ENCODE results near the gene LRRC4C. TPM values are rescaled to one million over a fixed set of nuclear protein-coding genes. Genes with fewer than 3 reads are reported as not detected.

LRRC4C gene
- total and polyA plus RNA-seq, 4 donors = 0.10 to 0.93 (median 0.30) TPM

DNA sequence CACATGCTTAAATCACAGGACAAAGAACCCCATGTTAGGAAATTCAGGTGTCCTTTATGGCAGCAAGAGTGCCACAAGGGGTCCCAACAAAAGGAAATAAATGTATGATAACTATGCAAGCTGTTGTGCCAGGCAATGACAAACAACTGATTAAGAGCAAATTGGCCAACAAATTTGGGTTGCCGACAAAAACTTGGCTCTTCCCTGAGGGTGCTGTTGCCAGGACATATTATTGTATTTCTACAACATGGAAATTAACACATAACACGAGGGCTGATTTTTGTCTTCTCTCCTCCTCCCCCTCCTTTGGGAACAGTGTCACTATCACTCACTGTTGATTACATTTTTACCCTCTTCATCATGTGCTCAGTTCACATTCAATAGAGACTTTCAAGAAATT lies 56.0 kb downstream of the LRRC4C start:
- no peak for TF ChIP-seq YY1 (IDR thresholded peaks at IDR 0.05)
- TF ChIP-seq, protein P1, sequence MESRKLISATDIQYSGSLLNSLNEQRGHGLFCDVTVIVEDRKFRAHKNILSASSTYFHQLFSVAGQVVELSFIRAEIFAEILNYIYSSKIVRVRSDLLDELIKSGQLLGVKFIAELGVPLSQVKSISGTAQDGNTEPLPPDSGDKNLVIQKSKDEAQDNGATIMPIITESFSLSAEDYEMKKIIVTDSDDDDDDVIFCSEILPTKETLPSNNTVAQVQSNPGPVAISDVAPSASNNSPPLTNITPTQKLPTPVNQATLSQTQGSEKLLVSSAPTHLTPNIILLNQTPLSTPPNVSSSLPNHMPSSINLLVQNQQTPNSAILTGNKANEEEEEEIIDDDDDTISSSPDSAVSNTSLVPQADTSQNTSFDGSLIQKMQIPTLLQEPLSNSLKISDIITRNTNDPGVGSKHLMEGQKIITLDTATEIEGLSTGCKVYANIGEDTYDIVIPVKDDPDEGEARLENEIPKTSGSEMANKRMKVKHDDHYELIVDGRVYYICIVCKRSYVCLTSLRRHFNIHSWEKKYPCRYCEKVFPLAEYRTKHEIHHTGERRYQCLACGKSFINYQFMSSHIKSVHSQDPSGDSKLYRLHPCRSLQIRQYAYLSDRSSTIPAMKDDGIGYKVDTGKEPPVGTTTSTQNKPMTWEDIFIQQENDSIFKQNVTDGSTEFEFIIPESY (IDR thresholded peaks at IDR 0.05) = no peak
- TF ChIP-seq RXRA (IDR thresholded peaks at IDR 0.05) = no peak
- Histone ChIP-seq H3K27me3 (ENCODE audit: control insufficient read depth in 4 of 4, insufficient read depth in 4 of 4, low read length in 3 of 4) (no peaks in the 10 kb centered on the region), H3K27ac (ENCODE audit: low read depth in 1 of 2, low read length in 2 of 2) (no peak overlapping the region), H3K9ac (ENCODE audit: low read depth in 1 of 2, low read length in 2 of 2) (no peak overlapping the region), H3K4me1 (ENCODE audit: control insufficient read depth in 4 of 4, insufficient read depth in 4 of 4, low read length in 3 of 4) (peaks cover 7 to 14% (median 8%) of the 10 kb centered on the region in 4 donors), H3K36me3 (ENCODE audit: control insufficient read depth in 4 of 4, insufficient read depth in 3 of 4, low read depth in 1 of 4, low read length in 3 of 4) (no peaks in the 10 kb centered on the region), H3K4me3 (ENCODE audit: low read depth in 1 of 3, low read length in 3 of 3) (no peak overlapping the region), H3K9me3 (ENCODE audit: control insufficient read depth in 4 of 4, low read length in 3 of 4) (no peaks in the 10 kb centered on the region)
- 24% methylated on average over 2 of the region's 2 CpGs for WGBS
- DNase-seq (ENCODE audit: low spot score) = no peak

DNA sequence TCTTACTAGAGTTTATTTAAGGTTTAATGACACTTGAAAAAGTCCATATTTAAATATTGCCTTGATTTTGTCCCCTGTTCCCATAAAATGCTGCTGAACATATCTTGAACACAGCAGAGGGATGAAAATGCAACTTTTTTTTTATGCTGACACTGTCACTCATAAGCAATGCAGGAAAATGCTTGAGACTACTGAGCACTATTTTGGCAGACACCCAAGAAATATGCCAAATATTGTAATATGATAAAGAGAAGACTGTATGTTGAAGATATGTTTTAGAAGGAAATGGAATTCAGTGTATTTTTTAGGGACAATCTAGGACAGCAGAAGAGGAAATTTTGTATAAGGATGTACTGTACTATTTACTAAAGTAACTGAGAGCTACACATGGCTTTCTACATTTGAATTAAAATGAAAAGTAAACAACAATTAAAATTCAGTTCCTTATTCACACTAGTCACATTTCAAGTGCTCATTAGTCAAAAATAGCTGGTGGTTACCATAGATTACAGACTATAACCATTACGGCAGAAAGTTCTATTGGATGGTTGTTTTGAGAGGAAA lies 58.6 kb downstream of the LRRC4C start:
- H3K9me3 ChIP-seq (ENCODE audit: control insufficient read depth in 4 of 4, low read length in 3 of 4) = no peaks in the 10 kb centered on the region
- DNase-seq (ENCODE audit: low spot score) = no peak
- no peaks in the 10 kb centered on the region for H3K36me3 ChIP-seq (ENCODE audit: control insufficient read depth in 4 of 4, insufficient read depth in 3 of 4, low read depth in 1 of 4, low read length in 3 of 4)
- H3K27ac ChIP-seq (ENCODE audit: low read depth in 1 of 2, low read length in 2 of 2) = no peak overlapping the region
- H3K9ac ChIP-seq (ENCODE audit: low read depth in 1 of 2, low read length in 2 of 2) = no peak overlapping the region
- H3K27me3 ChIP-seq (ENCODE audit: control insufficient read depth in 4 of 4, insufficient read depth in 4 of 4, low read length in 3 of 4) = no peaks in the 10 kb centered on the region
- TF ChIP-seq GABPA (IDR thresholded peaks at IDR 0.05 in 1 of 2, conservative IDR thresholded peaks at IDR 0.05 in 1 of 2) = no peak
- WGBS = 87% methylated on average over 1 of the region's 1 CpG
- H3K4me3 ChIP-seq (ENCODE audit: low read depth in 1 of 3, low read length in 3 of 3) = no peak overlapping the region
- H3K4me1 ChIP-seq (ENCODE audit: control insufficient read depth in 4 of 4, insufficient read depth in 4 of 4, low read length in 3 of 4) = peaks cover 7 to 14% (median 8%) of the 10 kb centered on the region in 4 donors

DNA sequence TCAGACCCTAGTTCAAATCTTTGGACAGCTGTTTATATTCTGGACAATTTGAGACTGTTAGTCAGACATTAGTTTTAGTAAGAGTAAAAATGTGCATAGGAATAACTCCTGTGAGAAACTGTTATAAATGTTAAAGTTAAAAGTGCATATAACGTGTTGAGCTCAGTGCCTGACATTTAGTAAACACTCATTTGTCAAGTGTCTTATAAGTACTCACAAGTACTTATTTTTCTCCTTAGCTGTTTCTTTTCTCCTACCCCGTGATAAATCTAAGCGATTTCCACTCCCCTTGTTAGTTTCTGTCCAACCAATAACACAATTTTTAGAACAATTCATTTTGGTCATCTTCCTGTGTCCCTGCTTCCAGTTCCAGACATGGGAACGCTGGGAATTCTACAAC lies 59.3 kb downstream of the LRRC4C start:
- 58% methylated on average over 4 of the region's 4 CpGs for WGBS
- no peak overlapping the region for H3K27ac ChIP-seq (ENCODE audit: low read depth in 1 of 2, low read length in 2 of 2)
- no peak for DNase-seq (ENCODE audit: low spot score)
- H3K36me3 ChIP-seq (ENCODE audit: control insufficient read depth in 4 of 4, insufficient read depth in 3 of 4, low read depth in 1 of 4, low read length in 3 of 4) = no peaks in the 10 kb centered on the region
- H3K4me3 ChIP-seq (ENCODE audit: low read depth in 1 of 3, low read length in 3 of 3) = no peak overlapping the region
- H3K9me3 ChIP-seq (ENCODE audit: control insufficient read depth in 4 of 4, low read length in 3 of 4) = no peaks in the 10 kb centered on the region
- peaks cover 7 to 14% (median 8%) of the 10 kb centered on the region in 4 donors for H3K4me1 ChIP-seq (ENCODE audit: control insufficient read depth in 4 of 4, insufficient read depth in 4 of 4, low read length in 3 of 4)
- H3K27me3 ChIP-seq (ENCODE audit: control insufficient read depth in 4 of 4, insufficient read depth in 4 of 4, low read length in 3 of 4) = no peaks in the 10 kb centered on the region
- TF ChIP-seq JUND (IDR thresholded peaks at IDR 0.05) (no peak), GABPA (IDR thresholded peaks at IDR 0.05 in 1 of 2, conservative IDR thresholded peaks at IDR 0.05 in 1 of 2) (no peak), NR2F2 (IDR thresholded peaks at IDR 0.05) (no peak), FOXA1 (IDR thresholded peaks at IDR 0.05) (no peak), FOXA2 (IDR thresholded peaks at IDR 0.05) (no peak), TAF1 (conservative IDR thresholded peaks at IDR 0.05) (no peak)
- TF ChIP-seq, protein P1 (IDR thresholded peaks at IDR 0.05) = no peak
- TF ChIP-seq, protein P2, sequence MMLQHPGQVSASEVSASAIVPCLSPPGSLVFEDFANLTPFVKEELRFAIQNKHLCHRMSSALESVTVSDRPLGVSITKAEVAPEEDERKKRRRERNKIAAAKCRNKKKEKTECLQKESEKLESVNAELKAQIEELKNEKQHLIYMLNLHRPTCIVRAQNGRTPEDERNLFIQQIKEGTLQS (IDR thresholded peaks at IDR 0.05) = no peak
- no peak overlapping the region for H3K9ac ChIP-seq (ENCODE audit: low read depth in 1 of 2, low read length in 2 of 2)

Measured in liver (tissue), 9 donors.